Right lobe of liver (tissue), 6 donors: ENCODE data around the gene MAST1. TPM values are rescaled to one million over a fixed set of nuclear protein-coding genes. Genes with fewer than 3 reads are reported as not detected.
"Not testable (repeated sequence)": the region's sequence is repeated elsewhere in the genome, so short reads cannot be mapped to it uniquely, and the experiment has no call there.

Source experiments
- ATAC-seq, 4 donors: fragments of 200-7000 bp; cut with Tn5 transposase; one replicate each; pipeline ENCODE4 v1.9.1; 2020; ENCODE audit warnings: mild to moderate bottlenecking in 4 of 4, moderate library complexity in 4 of 4
- DNase-seq, 3 donors: peaks; one replicate each; pipeline ENCODE4 v3.0.0-alpha.2; 2020
- H3K27ac ChIP-seq, 3 donors: fragments of 200-600 bp; one replicate each; pipeline ENCODE4 v1.8.0; 2022
- H3K27me3 ChIP-seq, 2 donors: fragments of 200-600 bp; one replicate each; pipeline ENCODE4 v1.8.0; 2022
- H3K36me3 ChIP-seq, 4 donors: fragments of 200-600 bp; sonication (generic) in 1 of 4; one replicate each; pipeline versions ENCODE4 v1.5.1 to v1.8.0; 2017 to 2022; ENCODE audit warnings: control low read depth in 1 of 4
- H3K4me1 ChIP-seq, 4 donors: fragments of 200-600 bp; sonication (generic) in 1 of 4; one replicate each; pipeline versions ENCODE4 v1.5.1 to v1.8.0; 2017 to 2022; ENCODE audit warnings: control low read depth in 1 of 4
- H3K4me3 ChIP-seq, 3 donors: fragments of 200-600 bp; one replicate each; pipeline ENCODE4 v1.8.0; 2022
- H3K9me3 ChIP-seq, 4 donors: fragments of 200-600 bp; sonication (generic) in 1 of 4; one replicate each; pipeline versions ENCODE4 v1.5.1 to v1.8.0; 2017 to 2022; ENCODE audit warnings: control low read depth in 1 of 4
- POLR2A ChIP-seq: fragments of 450-650 bp; IDR thresholded peaks from one replicate; pipeline ENCODE4 v1.6.1; 2017; ENCODE audit warnings: antibody characterized with exemption, mild to moderate bottlenecking
- WGBS: methylation state at CpG from one replicate; pipeline ENCODE4 v1.1.6; 2018; ENCODE audit warnings: low coverage, low lambda C conversion rate; ENCODE audit not compliant: insufficient coverage; ENCODE audit errors: missing lambda C conversion rate; 5-methylcytosine and 5-hydroxymethylcytosine counted together
- intact Hi-C, 2 donors: fragments of 100-400 bp; cut with DNase I; formaldehyde crosslinking; loops; one replicate each; pipeline versions ENCODE4 v1.11.2 to v1.14.1; 2022
- total RNA-seq, 6 experiments: library from RNA; depleted of rRNA in 2 of 6; stranded (reverse); fragments of >200 nt in 2 of 6; fragmentation: NEBNext Ultra II Directional in 3 of 6; extraction: Animal tissue kit (Norgen Biotek cat#: 25700) in 3 of 6; gene quantifications; one replicate each; pipeline versions ENCODE4 v1.1.0 to v1.2.4, GENCODE V29; 2016 to 2023
- TF ChIP-seq, protein P1 (sequence below), 4 donors: fragments of 200-600 bp in 3 of 4; fragments of 450-650 bp in 1 of 4; IDR thresholded peaks; one replicate each; pipeline versions ENCODE4 v1.5.1 to v1.8.0; 2016 to 2022; ENCODE audit warnings: antibody characterized with exemption in 4 of 4, mild to moderate bottlenecking in 2 of 4
- donor health status: DM: no; HTN: yes; CAD: no.
- donor health status: DM: no; HTN: no; CAD: no.
- donor health status: DM: no; HTN: no; CAD: no.
- donor health status: DM: no; HTN: yes; CAD: no.
- donor health status: DM: no; HTN: yes; CAD: no.

The MAST1 gene
- total RNA-seq, 6 experiments from 2014 or later: 0.06 to 0.49 (median 0.34) TPM; not detected in 2

DNA sequence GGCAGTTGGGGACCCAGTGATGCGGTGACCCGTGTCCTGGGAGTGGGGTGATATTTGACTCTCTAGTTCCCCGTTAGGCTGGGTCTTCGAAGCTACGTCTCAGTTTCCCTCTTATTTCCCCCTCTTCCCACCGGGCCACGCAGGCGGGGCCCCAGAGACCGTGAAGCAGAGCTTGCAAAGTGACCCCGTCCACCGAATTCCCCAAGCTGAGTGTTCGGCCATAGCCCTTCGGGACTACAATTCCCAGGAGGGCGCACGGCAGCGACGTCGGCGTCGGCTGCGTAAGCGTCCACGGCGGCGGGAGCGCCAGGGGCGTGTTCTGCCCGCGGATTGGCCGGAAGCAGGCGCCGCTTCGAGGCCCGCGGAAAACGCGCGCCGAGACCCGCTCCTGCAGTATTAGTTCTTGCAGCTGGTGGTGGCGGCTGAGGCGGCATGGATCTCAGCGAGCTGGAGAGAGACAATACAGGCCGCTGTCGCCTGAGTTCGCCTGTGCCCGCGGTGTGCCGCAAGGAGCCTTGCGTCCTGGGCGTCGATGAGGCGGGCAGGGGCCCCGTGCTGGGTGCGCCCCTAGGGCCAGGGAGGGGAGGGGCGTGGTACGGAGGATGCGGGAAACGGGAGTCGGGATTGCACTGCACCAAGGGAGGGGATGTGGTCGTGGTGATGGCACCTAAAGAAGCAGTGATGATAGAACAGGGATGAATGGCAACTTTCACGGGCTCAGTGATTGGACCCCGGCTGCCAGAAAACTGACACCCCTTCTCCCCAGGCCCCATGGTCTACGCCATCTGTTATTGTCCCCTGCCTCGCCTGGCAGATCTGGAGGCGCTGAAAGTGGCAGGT, 31.9 kb upstream of the MAST1 start, which contains the start of gene RNASEH2A:
TSS of gene RNASEH2A (plus strand) at position 343 of the 840 bp plus-strand sequence. CDS start at position 433, 90 bp downstream.
- peaks cover 0 to 11% (median 0%) of the 10 kb centered on the region in 4 donors for H3K4me1 ChIP-seq
- intact Hi-C loops: no loop called here
- H3K9me3 ChIP-seq: no peaks in the 10 kb centered on the region
- H3K36me3 ChIP-seq: no peaks in the 10 kb centered on the region
- TF ChIP-seq, protein P1, sequence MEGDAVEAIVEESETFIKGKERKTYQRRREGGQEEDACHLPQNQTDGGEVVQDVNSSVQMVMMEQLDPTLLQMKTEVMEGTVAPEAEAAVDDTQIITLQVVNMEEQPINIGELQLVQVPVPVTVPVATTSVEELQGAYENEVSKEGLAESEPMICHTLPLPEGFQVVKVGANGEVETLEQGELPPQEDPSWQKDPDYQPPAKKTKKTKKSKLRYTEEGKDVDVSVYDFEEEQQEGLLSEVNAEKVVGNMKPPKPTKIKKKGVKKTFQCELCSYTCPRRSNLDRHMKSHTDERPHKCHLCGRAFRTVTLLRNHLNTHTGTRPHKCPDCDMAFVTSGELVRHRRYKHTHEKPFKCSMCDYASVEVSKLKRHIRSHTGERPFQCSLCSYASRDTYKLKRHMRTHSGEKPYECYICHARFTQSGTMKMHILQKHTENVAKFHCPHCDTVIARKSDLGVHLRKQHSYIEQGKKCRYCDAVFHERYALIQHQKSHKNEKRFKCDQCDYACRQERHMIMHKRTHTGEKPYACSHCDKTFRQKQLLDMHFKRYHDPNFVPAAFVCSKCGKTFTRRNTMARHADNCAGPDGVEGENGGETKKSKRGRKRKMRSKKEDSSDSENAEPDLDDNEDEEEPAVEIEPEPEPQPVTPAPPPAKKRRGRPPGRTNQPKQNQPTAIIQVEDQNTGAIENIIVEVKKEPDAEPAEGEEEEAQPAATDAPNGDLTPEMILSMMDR (IDR thresholded peaks at IDR 0.05): peak in 1 of 4 donors; percentile 4
- no peak for TF ChIP-seq POLR2A
- no peaks in the 10 kb centered on the region for H3K27me3 ChIP-seq
- ATAC-seq (peak; percentile 86 to 91 (median 87)), DNase-seq (peak; percentile 91 to 93 (median 91))
- H3K4me3 ChIP-seq: peak within 1 kb of the TSS; percentile 27 to 66 (median 51)
- 4% methylated on average over 18 of the region's 66 CpGs for WGBS
- H3K27ac ChIP-seq: peak within 1 kb of the TSS in 1 of 3 donors; percentile 36

DNA sequence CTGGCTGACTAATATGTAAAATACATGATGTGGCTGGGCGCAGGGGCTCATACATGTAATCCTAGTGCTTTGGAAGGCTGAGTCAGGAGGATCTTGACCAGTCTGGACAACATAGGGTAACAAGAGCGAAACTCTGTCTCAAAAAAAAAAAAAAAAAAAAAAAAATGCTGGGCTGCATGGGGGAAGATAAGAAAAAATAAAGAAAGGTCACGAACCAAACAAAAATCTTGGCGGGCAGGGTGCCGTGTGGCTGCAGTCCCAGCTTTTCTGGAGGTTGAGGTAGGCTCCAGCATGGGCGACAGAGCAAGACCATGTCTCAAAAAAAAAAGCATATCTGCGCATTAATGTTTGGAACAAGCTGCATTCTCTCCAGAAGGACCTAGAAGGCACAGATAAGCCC, 23.2 kb upstream of the MAST1 start:
- no peaks in the 10 kb centered on the region for H3K36me3 ChIP-seq
- 86% methylated on average over 7 of the region's 7 CpGs for WGBS
- TF ChIP-seq, protein P1 (IDR thresholded peaks at IDR 0.05): no peak
- no peak for TF ChIP-seq POLR2A

DNA sequence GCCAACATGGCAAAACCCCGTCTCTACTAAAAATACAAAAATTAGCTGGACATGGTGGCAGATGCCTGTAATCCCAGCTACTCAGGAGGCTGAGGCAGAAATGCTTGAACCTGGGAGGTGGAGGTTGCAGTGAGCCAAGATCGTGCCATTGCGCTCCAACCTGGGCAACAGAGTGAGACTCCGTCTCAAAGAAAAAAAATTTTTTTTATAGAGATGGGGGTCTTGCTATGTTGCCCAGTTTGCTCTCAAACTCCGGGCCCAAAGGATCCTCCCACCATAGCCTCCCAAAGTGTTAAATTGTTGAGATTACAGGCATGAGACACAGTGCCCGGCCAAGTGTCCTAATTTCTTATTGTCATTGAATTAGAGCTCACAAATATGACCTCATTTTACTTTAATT, 21.1 kb upstream of the MAST1 start:
- H3K9me3 ChIP-seq, DNase-seq, H3K4me3 ChIP-seq, H3K36me3 ChIP-seq, H3K27me3 ChIP-seq, H3K27ac ChIP-seq, intact Hi-C loops, ATAC-seq, H3K4me1 ChIP-seq: not testable (repeated sequence)
- WGBS: 92% methylated on average over 5 of the region's 6 CpGs

More for the DNA sequence above, 23.2 kb upstream of the MAST1 start:
- no peak overlapping the region for H3K4me3 ChIP-seq
- DNase-seq (no peak), ATAC-seq (no peak)
- no peaks in the 10 kb centered on the region for H3K27me3 ChIP-seq
- H3K4me1 ChIP-seq: no peaks in the 10 kb centered on the region
- intact Hi-C loops: no loop called here
- no peak overlapping the region for H3K27ac ChIP-seq
- no peaks in the 10 kb centered on the region for H3K9me3 ChIP-seq

DNA sequence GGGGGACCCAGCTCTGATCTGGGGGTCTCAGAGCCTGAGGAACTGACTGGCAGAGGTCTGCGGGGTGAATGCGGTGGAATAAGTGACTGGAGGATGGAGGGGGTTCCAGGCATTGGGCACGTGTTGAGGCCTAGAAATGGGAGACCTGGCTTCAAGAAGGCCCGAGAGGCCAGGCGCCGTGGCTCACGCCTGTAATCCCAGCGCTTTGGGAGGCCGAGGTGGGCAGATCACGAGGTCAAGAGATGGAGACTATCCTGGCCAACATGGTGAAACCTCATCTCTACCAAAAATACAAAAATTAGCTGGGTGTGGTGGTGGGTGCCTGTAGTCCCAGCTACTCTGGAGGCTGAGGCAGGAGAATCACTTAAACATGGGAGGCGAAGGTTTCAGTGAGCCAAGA, 20.5 kb upstream of the MAST1 start:
- H3K9me3 ChIP-seq, H3K27ac ChIP-seq, H3K4me3 ChIP-seq, H3K4me1 ChIP-seq, H3K36me3 ChIP-seq, H3K27me3 ChIP-seq, intact Hi-C loops, ATAC-seq, DNase-seq: not testable (repeated sequence)
- 94% methylated on average over 11 of the region's 11 CpGs for WGBS

DNA sequence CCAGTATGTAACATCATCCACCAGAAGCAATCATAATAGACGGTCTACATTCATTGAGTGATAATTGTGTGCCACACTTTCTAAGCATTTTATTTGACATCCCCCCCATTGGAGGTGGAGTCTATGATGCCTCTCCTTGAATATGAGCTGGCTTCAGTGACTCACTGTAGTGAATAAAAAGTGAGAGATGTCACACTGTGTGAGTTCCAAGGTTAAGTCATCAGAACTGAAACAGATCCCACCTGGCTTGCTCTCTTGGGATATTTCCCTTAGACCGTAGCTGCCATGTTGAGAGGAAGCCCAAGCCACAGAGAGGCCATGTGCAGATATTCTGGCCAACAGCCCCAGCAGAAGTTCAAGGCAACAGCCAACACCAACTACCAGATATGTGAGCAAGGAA, 16.6 kb upstream of the MAST1 start:
- Histone ChIP-seq H3K4me3 (no peak overlapping the region), H3K9me3 (no peaks in the 10 kb centered on the region), H3K4me1 (no peaks in the 10 kb centered on the region), H3K27ac (no peak overlapping the region), H3K36me3 (no peaks in the 10 kb centered on the region), H3K27me3 (no peaks in the 10 kb centered on the region)
- no peak for ATAC-seq
- no peak for DNase-seq
- 94% methylated on average over 2 of the region's 2 CpGs for WGBS
- intact Hi-C loops: no loop called here
- TF ChIP-seq, protein P1 (IDR thresholded peaks at IDR 0.05): no peak
- no peak for TF ChIP-seq POLR2A
